Measurements from ENCODE around the gene C19orf47.
"Not testable (repeated sequence)": the region's sequence is repeated elsewhere in the genome, so short reads cannot be mapped to it uniquely, and the experiment has no call there.

C19orf47 gene

DNA sequence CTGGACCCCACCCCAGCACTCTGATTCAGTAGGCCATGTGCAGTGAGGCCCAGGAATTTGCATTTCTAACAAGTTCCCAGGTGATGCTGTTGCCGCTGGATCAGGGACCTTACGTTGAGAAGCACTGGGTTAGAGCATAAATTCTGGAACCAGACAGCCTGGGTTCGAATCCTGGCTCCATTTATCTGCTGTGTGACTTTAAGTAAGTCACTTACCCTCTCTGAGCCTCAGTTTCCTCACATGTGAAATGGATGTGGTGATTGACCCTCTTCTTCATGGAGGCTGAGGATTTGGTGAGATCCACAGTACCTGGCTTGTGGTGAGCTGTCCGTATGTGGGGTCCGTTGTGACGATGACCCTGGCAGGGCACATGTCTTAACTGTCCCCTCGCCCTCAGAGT, 25.9 kb upstream of the C19orf47 start:
- no peak for DNase-seq

DNA sequence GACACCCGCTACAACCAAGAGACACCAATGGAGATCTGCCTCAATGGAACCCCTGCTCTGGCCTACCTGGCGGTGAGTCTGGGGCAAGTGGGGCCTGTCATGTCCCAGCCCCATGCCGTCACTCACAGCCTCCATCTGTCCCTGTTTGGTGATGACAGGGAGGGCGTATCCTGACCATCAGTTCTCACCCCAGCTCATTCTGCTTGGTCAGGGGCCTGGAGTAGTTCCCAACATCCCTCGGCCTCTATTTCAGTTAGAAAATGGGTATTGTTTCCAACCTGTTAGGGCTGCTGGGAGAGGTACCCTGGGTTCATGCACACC, 23.6 kb upstream of the C19orf47 start:
- no peak for DNase-seq

DNA sequence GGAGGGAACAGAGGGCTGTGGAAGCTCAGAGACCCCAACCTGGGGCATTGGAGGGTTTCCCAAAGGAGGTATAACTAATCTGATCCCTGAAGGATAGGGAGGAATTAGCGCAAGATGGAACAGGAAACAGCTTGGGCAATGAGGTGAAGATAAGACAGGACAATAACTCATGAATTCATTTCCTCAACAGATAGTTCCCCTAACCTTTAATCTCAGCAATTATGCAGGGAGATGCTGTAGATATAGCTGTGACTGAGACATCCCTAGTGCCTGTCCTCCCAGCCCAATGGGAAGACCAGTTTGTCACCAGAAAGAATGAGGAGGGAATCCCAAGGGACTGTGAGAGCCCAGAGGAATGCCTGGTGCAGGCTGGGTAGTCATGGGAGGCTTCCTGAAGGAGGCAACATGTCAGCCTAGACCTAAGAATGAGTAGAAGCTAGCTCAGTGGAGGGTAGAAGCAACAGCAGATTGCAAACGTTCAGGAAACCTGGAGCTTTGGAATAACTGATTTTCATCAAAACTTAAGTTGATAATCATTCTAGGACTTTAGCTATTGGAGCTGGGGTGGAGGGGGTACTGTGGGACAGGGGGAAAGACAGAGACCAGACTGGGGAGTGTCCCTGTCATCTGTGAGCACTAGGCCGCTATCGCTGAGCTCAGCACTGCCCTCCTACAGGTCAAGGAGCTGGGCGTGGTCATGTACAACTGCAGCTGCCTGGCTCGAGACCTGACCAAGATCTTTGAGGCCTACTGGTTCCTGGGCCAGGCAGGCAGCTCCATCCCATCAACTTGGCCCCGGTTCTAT, 23.0 kb upstream of the C19orf47 start:
- no peak for DNase-seq

DNA sequence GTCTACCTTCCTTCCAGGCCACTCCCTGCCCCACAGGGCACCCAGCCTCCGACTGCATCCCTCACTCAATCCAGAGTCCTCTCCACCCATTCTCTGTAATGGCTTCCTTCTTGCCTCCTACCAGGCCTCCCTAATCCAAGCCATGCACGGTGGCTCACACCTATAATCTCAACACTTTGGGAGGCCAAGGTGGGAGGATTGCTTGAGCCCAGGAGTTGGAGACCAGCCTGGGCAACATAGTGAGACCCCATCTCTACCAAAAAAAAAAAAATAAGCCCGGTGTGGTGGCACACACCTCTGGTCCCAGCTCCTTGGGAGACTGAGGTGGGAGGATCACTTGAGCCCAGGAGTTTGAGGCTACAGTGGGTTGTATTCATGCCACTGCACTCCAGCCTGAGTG, 22.1 kb upstream of the C19orf47 start:
- DNase-seq: not testable (repeated sequence)

DNA sequence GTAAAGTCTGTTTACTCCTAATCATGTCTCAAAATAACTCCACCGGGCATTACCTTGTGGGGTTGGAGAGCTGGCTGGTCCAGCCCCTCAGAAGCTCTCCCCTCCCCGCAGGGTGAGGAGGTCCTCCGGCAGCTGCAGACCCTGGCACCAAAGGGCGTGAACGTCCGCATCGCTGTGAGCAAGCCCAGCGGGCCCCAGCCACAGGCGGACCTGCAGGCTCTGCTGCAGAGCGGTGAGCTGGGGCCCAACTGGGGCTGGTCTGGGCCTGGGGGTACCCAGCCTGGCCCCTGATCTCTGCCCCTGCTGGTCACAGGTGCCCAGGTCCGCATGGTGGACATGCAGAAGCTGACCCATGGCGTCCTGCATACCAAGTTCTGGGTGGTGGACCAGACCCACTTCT, 21.6 kb upstream of the C19orf47 start:
- DNase-seq: no peak

DNA sequence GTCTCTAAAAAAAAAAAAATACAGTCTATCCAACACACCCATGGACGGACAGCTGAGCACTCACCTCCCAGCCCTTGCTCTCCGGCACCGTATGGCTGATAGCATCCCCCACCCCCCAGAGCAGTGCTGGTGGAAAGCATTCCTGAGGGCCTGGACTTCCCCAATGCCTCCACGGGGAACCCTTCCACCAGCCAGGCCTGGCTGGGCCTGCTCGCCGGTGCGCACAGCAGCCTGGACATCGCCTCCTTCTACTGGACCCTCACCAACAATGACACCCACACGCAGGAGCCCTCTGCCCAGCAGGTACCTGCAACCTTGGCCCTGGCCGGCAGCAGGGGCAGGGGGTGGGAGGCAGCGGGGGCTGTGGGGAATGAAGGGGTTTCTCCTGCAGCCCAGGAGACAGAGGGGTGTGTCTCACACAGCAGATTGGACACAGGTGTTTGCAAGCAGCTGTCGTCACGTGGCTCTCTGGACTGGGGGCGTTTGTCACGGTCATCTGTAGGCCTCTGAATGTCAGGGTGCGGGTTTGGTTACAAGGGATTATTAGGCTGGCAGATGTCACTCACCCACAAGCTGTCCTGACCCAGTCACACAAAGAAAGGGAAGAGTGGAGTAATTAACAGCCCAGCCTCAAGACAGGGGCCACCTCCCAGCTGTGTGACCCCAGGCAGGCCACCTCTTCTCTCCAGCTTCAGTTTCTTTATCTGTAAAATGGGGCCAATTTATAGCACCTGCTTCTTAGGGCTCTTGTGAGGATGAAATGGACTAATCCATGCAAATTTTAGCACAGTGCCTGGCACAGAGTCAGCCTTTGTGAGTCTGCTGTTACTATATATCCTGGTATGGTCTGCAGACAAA, 19.6 kb upstream of the C19orf47 start:
- DNase-seq: no peak

DNA sequence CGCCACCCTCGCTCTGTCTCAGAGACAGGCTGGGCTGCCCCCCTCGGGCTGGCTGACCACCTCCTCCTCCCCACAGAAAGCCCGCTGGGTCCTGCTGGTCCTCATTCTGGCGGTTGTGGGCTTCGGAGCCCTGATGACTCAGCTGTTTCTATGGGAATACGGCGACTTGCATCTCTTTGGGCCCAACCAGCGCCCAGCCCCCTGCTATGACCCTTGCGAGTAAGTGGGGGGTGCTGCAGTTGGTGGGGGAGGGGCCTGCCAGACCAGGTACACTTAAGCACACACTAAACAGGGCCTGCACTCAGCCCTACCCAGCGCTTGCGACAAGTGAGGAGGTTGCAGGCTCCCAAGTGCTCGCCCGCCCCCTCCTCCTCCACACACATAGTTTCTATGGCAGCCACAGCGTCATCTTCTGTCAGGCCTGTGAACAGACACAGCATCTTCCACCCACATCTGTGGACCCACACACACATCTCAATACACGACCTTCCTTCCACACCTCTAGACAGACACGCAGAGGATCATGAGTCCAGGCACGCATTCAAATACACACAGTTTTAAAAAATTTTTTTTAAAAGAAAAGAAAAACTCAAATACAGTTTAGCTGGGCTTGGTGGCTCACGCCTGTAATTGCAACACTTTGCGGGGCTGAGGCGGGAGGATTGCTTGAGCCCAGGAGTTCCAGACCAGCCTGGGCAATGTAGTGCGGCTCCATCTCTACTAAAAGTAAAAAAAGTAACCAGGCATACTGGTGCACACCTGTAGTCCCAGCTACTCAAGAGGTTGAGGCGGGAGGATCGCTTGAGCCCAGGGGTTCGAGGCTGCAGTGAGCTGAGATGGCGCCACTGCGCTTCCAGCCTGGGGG, 18.7 kb upstream of the C19orf47 start:
- no peak for DNase-seq

DNA sequence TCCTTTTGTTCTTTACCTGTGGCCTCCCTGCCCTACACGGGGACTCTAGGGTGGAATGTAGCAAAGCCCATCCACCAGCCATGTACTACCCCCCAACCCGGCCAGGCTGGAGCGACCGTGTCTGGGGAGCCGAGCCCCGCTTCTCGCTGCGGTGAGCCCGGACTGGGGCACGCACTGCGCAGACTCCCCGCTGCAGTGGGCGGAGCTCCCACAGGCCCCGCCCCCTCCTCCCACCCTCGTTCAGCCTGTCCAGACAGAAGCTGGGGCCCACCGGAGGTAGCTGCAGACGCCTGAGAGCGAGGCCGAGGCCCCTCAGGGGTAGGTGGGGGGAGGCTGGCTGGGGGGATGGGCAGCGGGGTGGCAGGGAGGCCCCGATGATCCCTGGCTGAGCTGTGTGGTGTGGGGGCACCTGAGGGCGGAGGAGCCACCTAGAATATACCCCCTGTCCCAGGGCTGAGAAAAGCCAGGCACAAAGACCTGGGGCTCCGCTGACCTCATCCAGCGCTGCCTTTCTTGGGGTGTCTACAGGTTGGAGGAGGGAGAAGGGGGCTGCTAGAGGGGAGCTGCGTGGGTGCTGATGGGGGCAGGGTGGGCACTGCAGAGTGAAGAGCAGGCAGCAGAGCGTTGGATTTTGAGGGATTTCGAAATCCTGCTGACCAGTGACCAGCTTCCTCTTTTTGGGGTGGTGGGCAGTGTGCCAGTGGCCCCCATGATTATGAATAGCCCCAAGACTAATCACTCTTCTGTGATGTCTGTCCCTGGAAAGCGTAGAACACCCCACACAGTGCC, 17.6 kb upstream of the C19orf47 start:
- peak; percentile 87 for DNase-seq

DNA sequence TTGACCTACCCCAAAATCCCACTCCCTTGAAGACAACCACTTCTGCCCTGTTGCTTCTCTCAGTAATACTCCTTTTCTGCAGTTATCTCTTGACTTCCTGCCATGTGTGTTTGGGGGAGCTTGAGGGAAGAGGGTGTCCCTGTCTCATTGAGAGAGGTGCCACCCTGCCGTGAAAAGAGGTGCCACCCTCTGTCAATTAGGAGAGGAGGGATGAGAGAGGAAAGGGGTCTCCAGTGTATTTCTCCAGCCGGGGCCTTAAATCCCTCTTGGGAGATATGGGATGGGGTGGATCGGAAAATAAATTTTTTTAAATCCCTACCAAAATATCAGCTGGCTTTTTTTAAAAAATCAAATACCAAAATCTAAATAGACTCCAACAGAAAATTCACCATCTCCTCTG, 16.8 kb upstream of the C19orf47 start:
- DNase-seq: no peak

DNA sequence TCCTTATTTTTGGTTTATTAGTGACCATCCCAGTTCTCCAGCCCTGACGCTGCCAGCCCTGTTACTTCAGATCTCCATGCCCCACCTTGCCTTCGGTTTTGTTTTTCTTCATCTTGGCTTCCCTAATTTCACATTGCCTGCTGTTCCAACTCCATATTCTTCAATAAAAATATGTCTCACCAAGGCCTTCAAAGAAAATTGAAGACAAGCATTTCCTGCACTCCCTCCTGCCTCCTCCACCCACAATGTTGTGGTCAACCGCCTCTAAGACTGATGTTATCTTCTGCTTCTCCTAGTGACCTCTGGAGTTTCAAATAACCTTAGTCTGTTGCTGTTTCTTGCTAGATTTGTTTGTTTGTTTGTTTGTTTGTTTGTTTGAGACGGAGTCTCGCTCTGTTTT, 14.9 kb upstream of the C19orf47 start:
- DNase-seq: no peak

DNA sequence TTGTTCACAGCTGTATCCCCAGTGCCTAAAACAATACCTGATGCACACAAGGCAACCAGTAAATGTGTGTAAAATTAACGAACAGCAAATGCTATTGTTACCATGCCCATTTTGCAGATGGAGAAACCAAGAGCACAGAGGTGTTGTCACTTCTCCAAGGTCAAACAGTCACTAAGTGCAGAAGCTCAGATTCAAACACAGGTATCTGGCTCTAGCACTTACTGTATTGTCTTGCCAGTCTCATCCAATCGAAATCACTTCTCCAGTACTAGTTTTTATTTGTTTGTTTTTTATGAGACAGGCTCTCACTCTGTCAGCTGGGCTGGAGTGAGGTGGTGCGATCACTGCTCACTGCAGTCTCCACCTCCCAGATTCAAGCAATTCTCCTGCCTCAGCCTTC, 14.0 kb upstream of the C19orf47 start:
- no peak for DNase-seq

DNA sequence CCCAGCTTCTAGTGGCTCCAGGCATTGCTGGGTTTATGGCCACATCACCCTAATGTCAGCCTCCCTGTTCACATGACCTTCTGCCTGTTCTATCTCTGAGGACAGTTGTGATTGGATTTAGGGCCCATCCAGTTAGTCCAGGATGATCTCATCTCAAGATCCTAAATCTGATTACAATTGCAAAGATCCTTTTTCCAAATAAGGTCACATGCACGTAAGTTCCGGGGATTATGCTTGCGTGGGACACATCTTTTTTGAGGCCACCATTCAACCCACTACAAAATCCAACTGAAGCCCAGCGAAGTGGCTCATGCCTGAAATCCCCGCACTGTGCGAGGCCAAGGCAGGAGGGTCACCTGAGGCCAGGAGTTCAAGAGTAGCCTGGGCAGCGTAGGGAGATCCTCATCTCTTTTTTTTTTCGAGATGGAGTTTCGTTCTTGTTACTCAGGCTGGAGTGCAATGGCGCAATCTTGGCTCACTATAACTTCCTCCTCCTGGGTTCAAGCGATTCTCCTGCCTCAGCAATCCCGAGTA, 12.6 kb upstream of the C19orf47 start:
- DNase-seq: no peak

DNA sequence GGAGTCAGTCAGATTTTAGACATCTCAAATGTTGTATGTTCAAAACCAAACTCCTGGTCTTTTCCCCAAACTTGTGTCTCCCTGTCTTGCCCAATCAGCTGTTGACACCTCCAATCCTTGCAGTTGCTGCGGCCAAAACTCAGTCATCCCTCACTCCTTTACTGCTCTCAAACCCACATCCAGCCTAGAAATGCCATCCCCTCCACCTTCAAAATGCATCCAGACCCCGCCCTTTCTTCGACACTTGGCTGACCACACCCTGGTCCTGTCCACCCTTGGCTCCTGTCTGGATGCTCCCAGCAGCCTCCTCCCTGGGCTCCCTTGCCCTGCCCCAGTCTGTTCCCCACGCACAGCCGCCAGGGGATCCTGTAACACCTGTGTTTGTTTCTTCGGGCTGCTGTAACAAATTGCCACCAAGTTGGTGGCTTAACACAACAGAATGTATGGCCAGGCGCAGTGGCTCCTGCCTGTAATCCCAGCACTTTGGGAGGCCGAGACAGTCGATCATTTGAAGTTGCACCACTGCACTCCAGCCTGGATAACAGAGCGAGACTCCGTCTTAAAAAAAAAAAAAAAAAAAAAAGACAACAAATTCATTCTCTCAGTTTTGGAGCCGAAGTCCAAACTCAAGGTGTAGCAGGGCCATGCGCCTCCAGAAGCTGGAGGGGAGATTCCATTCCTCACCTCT, 12.0 kb upstream of the C19orf47 start:
- DNase-seq: no peak

DNA sequence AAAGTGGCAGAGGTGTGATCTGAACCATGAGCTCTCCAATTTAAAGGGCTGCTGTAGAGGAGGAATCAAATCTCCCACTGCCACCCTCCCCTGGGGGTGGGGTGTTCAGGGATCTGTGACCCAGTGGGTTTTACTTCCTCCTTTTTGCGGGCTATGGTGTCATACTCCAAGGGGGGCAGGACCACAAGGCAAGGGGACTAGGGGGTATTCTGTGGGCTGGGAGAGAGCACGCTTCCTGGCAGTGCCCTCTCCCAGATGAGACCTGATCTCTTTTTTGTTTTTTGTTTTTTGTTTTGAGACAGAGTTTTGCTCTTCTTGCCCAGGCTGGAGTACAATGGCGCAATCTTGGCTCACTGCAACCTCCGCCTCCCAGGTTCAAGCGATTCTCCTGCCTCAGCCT, 10.6 kb upstream of the C19orf47 start:
- no peak for DNase-seq

DNA sequence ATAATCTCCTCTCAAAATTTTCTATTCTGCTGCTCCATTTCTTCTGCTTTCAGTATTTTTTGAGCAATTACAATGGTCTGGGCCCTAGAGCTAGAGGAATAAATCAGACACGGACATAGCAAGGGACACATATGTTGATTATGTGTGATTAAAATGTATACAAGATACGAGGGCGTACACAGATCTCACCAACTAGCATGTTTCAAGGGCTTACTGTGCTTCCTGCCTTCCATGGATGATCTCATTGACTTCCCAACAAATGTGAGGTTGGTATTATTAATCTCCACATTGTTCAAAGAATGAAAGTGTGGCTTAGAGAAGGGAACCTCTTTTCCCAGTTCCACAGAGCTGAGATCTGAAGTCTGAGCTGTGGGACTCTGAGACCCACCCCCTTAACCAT, 9.4 kb upstream of the C19orf47 start:
- DNase-seq: no peak

DNA sequence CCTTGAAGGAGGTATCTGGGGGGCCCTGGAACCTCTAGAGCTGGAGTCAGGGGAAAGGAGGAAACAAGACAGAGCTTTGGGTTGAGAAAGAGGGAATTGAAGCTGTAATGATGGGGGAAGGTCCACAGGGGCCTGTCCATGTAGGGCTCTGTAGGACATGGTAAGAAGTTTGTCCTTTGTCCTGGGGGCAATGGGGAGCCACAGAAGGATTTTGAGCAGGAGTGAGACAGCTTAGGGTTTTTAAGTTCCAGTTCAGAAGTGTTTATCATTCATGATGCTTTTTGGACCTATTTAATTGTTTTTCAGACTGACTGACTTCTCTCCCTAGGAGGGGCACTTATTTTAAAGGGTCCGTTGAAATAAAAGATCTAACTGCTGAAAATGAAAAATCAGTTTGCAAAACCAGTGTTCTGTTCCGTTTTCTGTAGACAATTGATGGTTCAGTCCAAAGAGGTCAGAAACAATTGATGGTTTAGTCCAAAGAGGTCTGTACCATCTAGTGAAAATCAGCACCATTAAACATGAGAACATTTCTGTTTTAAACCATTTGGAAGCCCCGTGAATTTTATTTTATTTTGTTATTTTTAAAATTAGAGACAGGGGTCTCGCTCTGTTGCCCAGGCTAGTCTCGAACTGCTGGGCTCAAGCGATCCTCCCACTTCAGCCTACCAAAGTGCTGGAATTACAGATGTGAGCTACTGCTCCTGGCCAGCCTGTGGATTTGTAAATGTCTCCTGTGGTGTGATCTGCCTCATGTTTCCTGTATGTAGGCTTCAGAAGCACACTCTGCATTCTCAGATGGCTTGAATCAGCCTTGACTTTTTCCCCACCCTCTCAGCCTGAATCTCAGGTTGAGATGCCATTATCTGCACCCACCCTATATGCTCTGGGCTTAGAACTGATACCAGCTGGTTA, 8.7 kb upstream of the C19orf47 start:
- DNase-seq: no peak

DNA sequence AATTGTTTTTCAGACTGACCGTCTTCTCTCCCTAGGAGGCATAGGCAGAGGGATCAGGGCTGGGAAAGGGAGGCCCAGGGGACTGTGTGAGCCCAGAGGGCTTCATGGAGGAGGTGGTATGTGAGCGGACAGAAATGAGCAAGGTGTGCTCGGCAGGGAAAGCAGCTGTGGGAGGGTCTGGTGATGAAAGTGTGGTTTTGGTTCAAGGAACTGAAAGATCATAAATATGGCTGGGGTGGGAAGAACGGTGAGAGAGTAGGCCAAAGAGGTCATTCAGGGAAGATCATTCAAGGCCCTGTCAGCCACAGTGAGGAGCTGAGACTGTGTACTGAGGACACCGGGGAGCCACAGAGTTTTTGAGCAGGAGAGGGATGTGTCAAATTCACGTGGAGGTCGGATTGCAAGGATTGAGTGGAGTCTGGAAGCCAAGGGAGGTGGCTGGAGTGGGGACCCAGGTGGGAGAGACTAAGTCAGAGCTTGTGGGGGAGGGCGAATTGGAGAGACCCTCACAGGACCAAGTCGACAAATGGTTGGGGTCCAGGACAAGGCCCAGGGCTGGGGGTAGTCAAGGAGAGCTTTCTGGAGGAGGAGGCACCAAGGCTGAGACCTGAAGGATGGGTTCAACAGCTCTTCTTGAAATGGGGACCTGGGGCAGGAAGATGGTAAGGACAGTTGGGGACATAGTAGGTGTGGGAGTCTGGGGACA, 7.9 kb upstream of the C19orf47 start:
- DNase-seq: no peak

DNA sequence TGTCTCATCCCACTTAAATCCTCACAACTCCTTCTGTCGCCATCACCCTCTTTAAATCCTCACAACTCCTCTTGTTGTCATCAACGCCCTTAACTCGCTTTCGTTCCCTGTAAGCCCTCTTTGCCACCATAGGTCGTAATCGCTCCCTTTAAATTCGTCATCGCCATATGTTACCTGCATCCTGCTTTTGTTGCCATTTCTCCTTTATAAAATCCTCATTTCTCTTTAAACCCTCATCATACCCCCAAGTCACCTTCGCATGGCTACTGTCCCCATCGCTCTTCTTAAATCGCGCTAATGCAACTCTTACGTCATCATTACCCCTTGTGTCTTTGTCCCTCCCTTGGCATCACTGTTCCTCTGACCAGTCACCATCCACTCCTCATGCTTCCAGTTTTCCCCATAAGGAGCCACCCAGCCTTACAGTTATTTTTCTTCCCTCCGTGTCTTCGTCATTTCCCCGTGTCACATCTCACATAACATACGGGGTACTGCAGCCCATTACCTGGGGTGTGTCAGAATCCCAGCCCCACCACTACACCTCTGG, 837 bp upstream of the C19orf47 start:
- DNase-seq: no peak

DNA sequence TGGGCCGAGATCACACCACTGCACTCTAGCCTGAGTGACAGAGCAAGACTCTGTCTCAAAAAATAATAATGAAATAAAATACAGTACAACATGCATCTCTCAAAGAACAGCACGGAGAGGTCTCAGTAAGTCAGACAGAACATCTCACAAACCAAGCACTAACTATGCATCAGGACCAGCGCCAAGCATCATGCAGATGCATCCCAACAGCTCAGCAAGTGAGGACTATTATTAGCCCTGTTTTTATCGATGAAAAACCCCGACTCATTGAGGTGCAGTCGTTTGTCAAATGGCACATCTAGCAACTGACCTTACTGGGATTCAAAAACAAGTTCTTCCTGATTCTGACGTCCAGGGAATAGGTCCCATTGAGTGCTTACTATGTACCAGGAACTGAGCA, 3.8 kb downstream of the C19orf47 start:
- DNase-seq: no peak

All from activated CD8-positive, alpha-beta memory T cell treated with anti-CD3 and anti-CD28 coated beads, Interleukin-2, amount 50 U/mL, for 48 hours (primary cell).